Measurements from ENCODE around the gene SH3PXD2A. TPM values are rescaled to one million over a fixed set of nuclear protein-coding genes. Genes with fewer than 3 reads are reported as not detected.

SH3PXD2A gene
- total RNA-seq, 1 donor from 2014 or later: 12.4 TPM

- Histone ChIP-seq H3K4me3 (ENCODE audit: low read depth, low read length) (no peak overlapping the region), H3K27me3 (ENCODE audit: control insufficient read depth, insufficient read depth, low read length) (no peaks in the 10 kb centered on the region), H3K36me3 (ENCODE audit: control insufficient read depth, insufficient read depth, low read length) (no peaks in the 10 kb centered on the region)
- TF ChIP-seq CTCF (IDR thresholded peaks at IDR 0.05; ENCODE audit: insufficient read depth, low read length, severe bottlenecking): no peak
- FAIRE-seq (no peak), DNase-seq (ENCODE audit: low read depth) (no peak)
These were observed 305.1 kb downstream of the SH3PXD2A start for GRCh38 chr10:103550229-103550628.

GRCh38 chr10:103549349-103549685 is 306.1 kb downstream of the SH3PXD2A start:
- no peaks in the 10 kb centered on the region for H3K27me3 ChIP-seq (ENCODE audit: control insufficient read depth, insufficient read depth, low read length)
- H3K4me3 ChIP-seq (ENCODE audit: low read depth, low read length): no peak overlapping the region
- DNase-seq (ENCODE audit: low read depth): no peak
- H3K36me3 ChIP-seq (ENCODE audit: control insufficient read depth, insufficient read depth, low read length): no peaks in the 10 kb centered on the region
- no peak for TF ChIP-seq CTCF (IDR thresholded peaks at IDR 0.05; ENCODE audit: insufficient read depth, low read length, severe bottlenecking)
- peak; percentile 36 for FAIRE-seq

- peak; percentile 7 for FAIRE-seq
- DNase-seq (ENCODE audit: low read depth): no peak
- no peak for TF ChIP-seq CTCF (IDR thresholded peaks at IDR 0.05; ENCODE audit: insufficient read depth, low read length, severe bottlenecking)
- Histone ChIP-seq H3K27me3 (ENCODE audit: control insufficient read depth, insufficient read depth, low read length) (no peaks in the 10 kb centered on the region), H3K36me3 (ENCODE audit: control insufficient read depth, insufficient read depth, low read length) (no peaks in the 10 kb centered on the region), H3K4me3 (ENCODE audit: low read depth, low read length) (no peak overlapping the region)
These were observed 306.6 kb downstream of the SH3PXD2A start for GRCh38 chr10:103548581-103549348.

GRCh38 chr10:103548006-103548405 is 307.4 kb downstream of the SH3PXD2A start:
- no peak overlapping the region for H3K4me3 ChIP-seq (ENCODE audit: low read depth, low read length)
- DNase-seq (ENCODE audit: low read depth): no peak
- no peak for FAIRE-seq
- TF ChIP-seq CTCF (IDR thresholded peaks at IDR 0.05; ENCODE audit: insufficient read depth, low read length, severe bottlenecking): no peak
- H3K36me3 ChIP-seq (ENCODE audit: control insufficient read depth, insufficient read depth, low read length): no peaks in the 10 kb centered on the region
- no peaks in the 10 kb centered on the region for H3K27me3 ChIP-seq (ENCODE audit: control insufficient read depth, insufficient read depth, low read length)

- Histone ChIP-seq H3K4me3 (ENCODE audit: low read depth, low read length) (no peak overlapping the region), H3K27me3 (ENCODE audit: control insufficient read depth, insufficient read depth, low read length) (no peaks in the 10 kb centered on the region), H3K36me3 (ENCODE audit: control insufficient read depth, insufficient read depth, low read length) (no peaks in the 10 kb centered on the region)
- no peak for TF ChIP-seq CTCF (IDR thresholded peaks at IDR 0.05; ENCODE audit: insufficient read depth, low read length, severe bottlenecking)
- no peak for DNase-seq (ENCODE audit: low read depth)
- no peak for FAIRE-seq
These were observed 307.9 kb downstream of the SH3PXD2A start for GRCh38 chr10:103547391-103547946.
